Natural killer cell (primary cell): ENCODE measurements around the gene YPEL1. TPM values are rescaled to one million over a fixed set of nuclear protein-coding genes. Genes with fewer than 3 reads are reported as not detected.

Experiments used
- ATAC-seq, 3 donors: fragments of 150-1000 bp in 2 of 3; fragments of 200-7000 bp in 1 of 3; cut with Tn5 transposase; 1 replicate in 1 of 3; 2 replicates in 2 of 3; pipeline ENCODE4 v1.10.0; 2021; ENCODE audit warnings: mild to moderate bottlenecking in 2 of 3, moderate library complexity in 2 of 3
- DNase-seq, 2 donors: peaks; one replicate each; pipeline versions ENCODE4 v3.0.0 to v3.0.0-alpha.2; 2013 to 2021; ENCODE audit warnings: mixed read lengths in 1 of 2
- H3K27ac ChIP-seq: one replicate; pipeline ENCODE4 v1.5.1; 2013; ENCODE audit warnings: mild to moderate bottlenecking, low read length
- H3K27me3 ChIP-seq: one replicate; pipeline ENCODE4 v1.6.1; 2013; ENCODE audit warnings: low read length; ENCODE audit not compliant: control insufficient read depth, insufficient read depth
- H3K36me3 ChIP-seq: one replicate; pipeline ENCODE4 v1.6.1; 2013; ENCODE audit warnings: low read length; ENCODE audit not compliant: control insufficient read depth, insufficient read depth
- H3K4me1 ChIP-seq: one replicate; pipeline ENCODE4 v1.6.1; 2013; ENCODE audit warnings: low read length; ENCODE audit not compliant: control insufficient read depth, insufficient read depth
- H3K4me3 ChIP-seq: one replicate; pipeline ENCODE4 v1.5.1; 2013; ENCODE audit warnings: low read length
- H3K9me3 ChIP-seq: one replicate; pipeline ENCODE4 v1.6.1; 2013; ENCODE audit warnings: low read length; ENCODE audit not compliant: control insufficient read depth, insufficient read depth
- H3K27ac Mint-ChIP-seq, 2 donors: one replicate each; pipeline ENCODE4 v1.8.0; 2022; ENCODE audit warnings: mild to moderate bottlenecking in 2 of 2, mixed read lengths in 2 of 2, moderate library complexity in 1 of 2
- H3K27me3 Mint-ChIP-seq, 2 donors: one replicate each; pipeline ENCODE4 v1.8.0; 2022; ENCODE audit warnings: low read depth in 2 of 2, mixed read lengths in 2 of 2
- H3K36me3 Mint-ChIP-seq: one replicate; pipeline ENCODE4 v1.8.0; 2022; ENCODE audit warnings: mixed read lengths
- H3K4me1 Mint-ChIP-seq, 2 donors: one replicate each; pipeline ENCODE4 v1.8.0; 2022; ENCODE audit warnings: mixed read lengths in 2 of 2
- H3K4me3 Mint-ChIP-seq: one replicate; pipeline ENCODE4 v1.8.0; 2022; ENCODE audit warnings: mild to moderate bottlenecking, moderate library complexity, mixed read lengths
- H3K9me3 Mint-ChIP-seq, 2 donors: one replicate each; pipeline ENCODE4 v1.8.0; 2022; ENCODE audit warnings: mixed read lengths in 2 of 2
- WGBS: methylation state at CpG from one replicate; pipeline ENCODE4 v1.1.7; 2013; ENCODE audit warnings: missing lambda C conversion rate; ENCODE audit not compliant: insufficient coverage; 5-methylcytosine and 5-hydroxymethylcytosine counted together
- intact Hi-C: fragments of 100-400 bp; cut with micrococcal nuclease; formaldehyde crosslinking; loops from one replicate; pipeline ENCODE4 v1.14.2; 2022
- total RNA-seq, 4 donors: library from RNA; stranded (reverse); fragments of 120-200 nt in 1 of 4; gene quantifications; one replicate each; pipeline versions ENCODE4 v1.2.3 to v1.2.4, GENCODE V29; 2013 to 2022
- TF ChIP-seq, protein P1 (sequence below): fragments of 200-600 bp; IDR thresholded peaks from one replicate; pipeline ENCODE4 v1.8.0; 2022; ENCODE audit warnings: antibody characterized with exemption

Gene YPEL1
- total RNA-seq, 3 donors from 2014 or later (not counting 1 experiment from before 2014, with no cell fraction given) = 59.9 to 86.3 (median 68.8) TPM

GRCh38 chr22:21652010-21652546 lies 83.5 kb downstream of the YPEL1 start:
- H3K27ac Mint-ChIP-seq = peak overlapping the region; percentile 31 to 87
- H3K9me3 Mint-ChIP-seq = no peaks in the 10 kb centered on the region
- Histone ChIP-seq H3K4me3 (peak overlapping the region; percentile 33), H3K27ac (no peak overlapping the region), H3K36me3 (peaks cover 5% of the 10 kb centered on the region), H3K4me1 (peaks cover 30% of the 10 kb centered on the region), H3K27me3 (no peaks in the 10 kb centered on the region), H3K9me3 (no peaks in the 10 kb centered on the region)
- H3K4me1 Mint-ChIP-seq = peaks cover 24 to 29% of the 10 kb centered on the region in 2 donors
- ATAC-seq (peak; percentile 95 to 98 (median 96)), DNase-seq (peak; percentile 76 to 88)
- intact Hi-C loops = no loop called here
- H3K36me3 Mint-ChIP-seq = no peaks in the 10 kb centered on the region
- WGBS = under 1% methylated on average over 44 of the region's 44 CpGs
- peak overlapping the region; percentile 89 for H3K4me3 Mint-ChIP-seq
- no peaks in the 10 kb centered on the region for H3K27me3 Mint-ChIP-seq
- TF ChIP-seq, protein P1, sequence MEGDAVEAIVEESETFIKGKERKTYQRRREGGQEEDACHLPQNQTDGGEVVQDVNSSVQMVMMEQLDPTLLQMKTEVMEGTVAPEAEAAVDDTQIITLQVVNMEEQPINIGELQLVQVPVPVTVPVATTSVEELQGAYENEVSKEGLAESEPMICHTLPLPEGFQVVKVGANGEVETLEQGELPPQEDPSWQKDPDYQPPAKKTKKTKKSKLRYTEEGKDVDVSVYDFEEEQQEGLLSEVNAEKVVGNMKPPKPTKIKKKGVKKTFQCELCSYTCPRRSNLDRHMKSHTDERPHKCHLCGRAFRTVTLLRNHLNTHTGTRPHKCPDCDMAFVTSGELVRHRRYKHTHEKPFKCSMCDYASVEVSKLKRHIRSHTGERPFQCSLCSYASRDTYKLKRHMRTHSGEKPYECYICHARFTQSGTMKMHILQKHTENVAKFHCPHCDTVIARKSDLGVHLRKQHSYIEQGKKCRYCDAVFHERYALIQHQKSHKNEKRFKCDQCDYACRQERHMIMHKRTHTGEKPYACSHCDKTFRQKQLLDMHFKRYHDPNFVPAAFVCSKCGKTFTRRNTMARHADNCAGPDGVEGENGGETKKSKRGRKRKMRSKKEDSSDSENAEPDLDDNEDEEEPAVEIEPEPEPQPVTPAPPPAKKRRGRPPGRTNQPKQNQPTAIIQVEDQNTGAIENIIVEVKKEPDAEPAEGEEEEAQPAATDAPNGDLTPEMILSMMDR = no peak

- intact Hi-C loops = no loop called here
- Histone ChIP-seq H3K27ac (no peak overlapping the region), H3K36me3 (peaks cover 5% of the 10 kb centered on the region), H3K4me3 (peak overlapping the region; percentile 33), H3K4me1 (peaks cover 30% of the 10 kb centered on the region), H3K9me3 (no peaks in the 10 kb centered on the region), H3K27me3 (no peaks in the 10 kb centered on the region)
- Mint-ChIP-seq H3K27ac (peak overlapping the region; percentile 31 to 87), H3K4me1 (peaks cover 24 to 28% of the 10 kb centered on the region in 2 donors), H3K36me3 (no peaks in the 10 kb centered on the region), H3K27me3 (no peaks in the 10 kb centered on the region), H3K9me3 (no peaks in the 10 kb centered on the region), H3K4me3 (peak overlapping the region; percentile 89)
- WGBS = under 1% methylated on average over 23 of the region's 29 CpGs
- ATAC-seq = peak; percentile 24 to 46 (median 25)
- no peak for DNase-seq
- TF ChIP-seq, protein P1 = no peak
Measured at GRCh38 chr22:21651521-21652009, 84.0 kb downstream of the YPEL1 start.

DNA sequence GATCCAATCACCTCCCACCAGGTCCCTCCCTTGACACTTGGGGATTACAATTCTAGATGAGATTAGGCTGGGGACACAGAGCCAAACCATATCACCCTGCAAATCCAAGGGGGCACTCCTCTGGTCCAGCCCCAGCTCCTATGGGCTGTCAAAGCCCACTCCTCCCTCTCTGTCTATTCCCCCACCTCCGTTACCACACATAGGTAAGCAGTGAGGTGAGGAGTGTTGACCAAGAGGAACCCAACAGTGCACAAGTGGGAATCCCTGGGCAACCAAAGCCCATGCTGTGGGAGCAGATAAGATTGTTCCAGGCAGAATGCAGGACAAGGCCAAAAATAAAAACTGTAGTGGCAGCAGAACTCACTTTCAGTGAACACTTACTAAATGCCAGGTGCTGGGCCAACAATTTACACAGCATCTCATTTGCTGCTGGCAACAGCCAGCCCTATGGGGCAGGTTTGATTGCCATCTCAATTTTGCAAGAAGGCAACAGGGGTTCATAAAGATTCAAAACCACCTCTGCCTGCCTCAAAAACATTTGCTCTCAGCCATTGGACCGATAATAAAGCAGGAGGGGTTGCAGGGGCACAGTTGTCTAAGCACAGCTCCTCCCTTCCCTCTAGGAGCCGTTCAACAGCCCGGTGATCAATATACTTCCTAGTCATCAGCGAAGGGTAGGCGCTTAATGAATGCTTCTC lies 84.6 kb downstream of the YPEL1 start:
- Histone ChIP-seq H3K4me1 (peaks cover 35% of the 10 kb centered on the region), H3K36me3 (peaks cover 5% of the 10 kb centered on the region), H3K9me3 (no peaks in the 10 kb centered on the region), H3K4me3 (peak overlapping the region; percentile 33), H3K27ac (no peak overlapping the region), H3K27me3 (no peaks in the 10 kb centered on the region)
- under 1% methylated on average over 5 of the region's 6 CpGs for WGBS
- intact Hi-C loops = no loop called here
- no peaks in the 10 kb centered on the region for H3K9me3 Mint-ChIP-seq
- DNase-seq (no peak), ATAC-seq (no peak)
- H3K4me3 Mint-ChIP-seq = peak overlapping the region; percentile 89
- peak overlapping the region in 1 of 2 donors; percentile 87 for H3K27ac Mint-ChIP-seq
- H3K27me3 Mint-ChIP-seq = no peaks in the 10 kb centered on the region
- peaks cover 24 to 26% of the 10 kb centered on the region in 2 donors for H3K4me1 Mint-ChIP-seq
- no peaks in the 10 kb centered on the region for H3K36me3 Mint-ChIP-seq
- TF ChIP-seq, protein P1 = no peak
